ENCODE data around the gene DCTN3. TPM values are rescaled to one million over a fixed set of nuclear protein-coding genes. Genes with fewer than 3 reads are reported as not detected.
A peak's percentile ranks its signal among the peaks of the same experiment; 100 is the strongest.

Gene DCTN3
- total RNA-seq, 3 donors from 2014 or later (not counting 1 experiment from before 2014, with no cell fraction given): 135 to 171 (median 147) TPM

DNA sequence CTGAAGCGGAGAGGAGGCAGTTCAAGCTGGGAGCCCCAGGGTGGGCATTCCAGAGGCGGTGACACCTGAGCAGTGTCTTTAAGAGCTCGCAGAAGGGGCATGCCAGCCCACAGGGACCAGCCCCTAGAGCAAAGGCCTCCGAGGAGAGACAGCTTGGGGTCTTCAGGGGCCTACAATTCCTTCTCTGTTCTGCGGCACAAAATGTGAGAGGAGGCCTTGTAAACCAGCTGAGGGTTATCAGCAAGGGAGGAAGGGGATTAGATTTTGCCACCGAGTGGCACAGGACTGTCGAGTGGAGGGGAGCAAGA, 17.8 kb upstream of the DCTN3 start:
- H3K27me3 ChIP-seq (ENCODE audit: control insufficient read depth, insufficient read depth, low read length): no peaks in the 10 kb centered on the region
- ATAC-seq: no peak
- H3K27ac Mint-ChIP-seq: peak overlapping the region; percentile 95 to 98
- H3K4me1 Mint-ChIP-seq: peaks cover 17 to 38% of the 10 kb centered on the region in 2 donors
- H3K36me3 ChIP-seq (ENCODE audit: control insufficient read depth, insufficient read depth, low read length): peaks cover 5% of the 10 kb centered on the region
- H3K9me3 ChIP-seq (ENCODE audit: control insufficient read depth, insufficient read depth, low read length): no peaks in the 10 kb centered on the region
- 23% methylated on average over 7 of the region's 7 CpGs for WGBS (ENCODE audit: insufficient coverage)
- no peaks in the 10 kb centered on the region for H3K9me3 Mint-ChIP-seq
- intact Hi-C loops (cut with micrococcal nuclease): loop anchor here (5.0 kb wide), 1 partner anchor 36 kb away; no protein-coding TSS in a partner anchor
- TF ChIP-seq, protein P1, sequence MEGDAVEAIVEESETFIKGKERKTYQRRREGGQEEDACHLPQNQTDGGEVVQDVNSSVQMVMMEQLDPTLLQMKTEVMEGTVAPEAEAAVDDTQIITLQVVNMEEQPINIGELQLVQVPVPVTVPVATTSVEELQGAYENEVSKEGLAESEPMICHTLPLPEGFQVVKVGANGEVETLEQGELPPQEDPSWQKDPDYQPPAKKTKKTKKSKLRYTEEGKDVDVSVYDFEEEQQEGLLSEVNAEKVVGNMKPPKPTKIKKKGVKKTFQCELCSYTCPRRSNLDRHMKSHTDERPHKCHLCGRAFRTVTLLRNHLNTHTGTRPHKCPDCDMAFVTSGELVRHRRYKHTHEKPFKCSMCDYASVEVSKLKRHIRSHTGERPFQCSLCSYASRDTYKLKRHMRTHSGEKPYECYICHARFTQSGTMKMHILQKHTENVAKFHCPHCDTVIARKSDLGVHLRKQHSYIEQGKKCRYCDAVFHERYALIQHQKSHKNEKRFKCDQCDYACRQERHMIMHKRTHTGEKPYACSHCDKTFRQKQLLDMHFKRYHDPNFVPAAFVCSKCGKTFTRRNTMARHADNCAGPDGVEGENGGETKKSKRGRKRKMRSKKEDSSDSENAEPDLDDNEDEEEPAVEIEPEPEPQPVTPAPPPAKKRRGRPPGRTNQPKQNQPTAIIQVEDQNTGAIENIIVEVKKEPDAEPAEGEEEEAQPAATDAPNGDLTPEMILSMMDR (IDR thresholded peaks at IDR 0.05): no peak
- DNase-seq: no peak
- peak overlapping the region; percentile 92 for H3K4me3 Mint-ChIP-seq
- no peaks in the 10 kb centered on the region for H3K36me3 Mint-ChIP-seq
- peak overlapping the region; percentile 80 for H3K4me3 ChIP-seq (ENCODE audit: low read length)
- H3K4me1 ChIP-seq (ENCODE audit: control insufficient read depth, insufficient read depth, low read length): peaks cover 30% of the 10 kb centered on the region
- no peaks in the 10 kb centered on the region for H3K27me3 Mint-ChIP-seq (ENCODE audit: low read depth in 2 of 2)
- peak overlapping the region; percentile 91 for H3K27ac ChIP-seq (ENCODE audit: low read length)

DNA sequence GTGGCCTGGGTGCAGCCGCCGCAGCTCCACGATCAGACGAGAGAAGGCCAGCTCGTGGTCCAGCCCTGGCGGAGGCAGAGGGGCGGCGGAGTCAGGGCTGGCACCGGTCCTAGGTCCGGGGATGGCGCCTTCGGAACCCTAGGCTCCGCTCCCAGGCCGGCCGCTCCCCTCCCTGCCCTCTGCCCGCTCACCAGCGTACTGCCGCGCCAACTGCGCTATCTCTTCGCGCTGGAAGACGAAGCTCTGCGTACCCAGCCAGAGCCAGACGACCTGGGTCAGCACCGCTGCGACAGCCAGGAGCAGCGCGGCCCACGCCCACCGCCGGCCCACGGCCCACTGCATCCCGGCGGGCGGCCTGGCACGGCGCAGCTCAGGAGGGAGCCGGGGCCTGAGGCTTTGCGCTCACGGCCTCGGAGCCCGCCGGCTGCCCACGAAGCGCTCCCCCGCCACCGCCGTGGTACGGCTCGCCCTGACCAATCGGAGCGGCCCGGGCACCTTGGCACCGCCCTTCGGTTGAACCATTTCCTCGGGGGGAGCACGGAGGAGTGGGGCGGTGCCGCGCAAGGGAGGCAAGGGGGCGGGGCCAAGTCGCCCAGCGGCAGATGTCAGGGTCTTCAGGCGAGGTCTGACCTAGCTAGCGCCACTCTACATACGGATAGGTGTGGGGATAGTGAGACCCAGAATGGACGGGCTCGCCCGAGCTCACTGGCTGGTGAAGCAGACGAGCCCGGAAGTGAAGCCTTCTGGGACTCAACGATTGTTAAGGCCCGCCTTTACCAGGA, 17.3 kb upstream of the DCTN3 start, which contains the start of gene SIGMAR1:
TSS of gene SIGMAR1 (minus strand) at position 432 of the 782 bp plus-strand sequence. CDS start at position 342, 90 bp downstream.
- Mint-ChIP-seq H3K36me3 (no peaks in the 10 kb centered on the region), H3K4me1 (peaks cover 17 to 38% of the 10 kb centered on the region in 2 donors), H3K9me3 (no peaks in the 10 kb centered on the region), H3K27me3 (ENCODE audit: low read depth in 2 of 2) (no peaks in the 10 kb centered on the region), H3K27ac (peak within 1 kb of the TSS; percentile 95 to 98), H3K4me3 (peak within 1 kb of the TSS; percentile 92)
- TF ChIP-seq, protein P1 (IDR thresholded peaks at IDR 0.05): no peak
- Histone ChIP-seq H3K27me3 (ENCODE audit: control insufficient read depth, insufficient read depth, low read length) (no peaks in the 10 kb centered on the region), H3K4me3 (ENCODE audit: low read length) (peak within 1 kb of the TSS; percentile 82), H3K27ac (ENCODE audit: low read length) (peak within 1 kb of the TSS; percentile 91), H3K36me3 (ENCODE audit: control insufficient read depth, insufficient read depth, low read length) (peaks cover 5% of the 10 kb centered on the region), H3K4me1 (ENCODE audit: control insufficient read depth, insufficient read depth, low read length) (peaks cover 30% of the 10 kb centered on the region), H3K9me3 (ENCODE audit: control insufficient read depth, insufficient read depth, low read length) (no peaks in the 10 kb centered on the region)
- intact Hi-C loops (cut with micrococcal nuclease): loop anchor here (1.0 to 5.0 kb wide), 3 partner anchors 9 to 35 kb away; partner anchors contain the start of gene GALT
- ATAC-seq: peak; percentile 94 to 98 (median 95)
- WGBS (ENCODE audit: insufficient coverage): under 1% methylated on average over 73 of the region's 74 CpGs
- DNase-seq: peak; percentile 95 to 96

DNA sequence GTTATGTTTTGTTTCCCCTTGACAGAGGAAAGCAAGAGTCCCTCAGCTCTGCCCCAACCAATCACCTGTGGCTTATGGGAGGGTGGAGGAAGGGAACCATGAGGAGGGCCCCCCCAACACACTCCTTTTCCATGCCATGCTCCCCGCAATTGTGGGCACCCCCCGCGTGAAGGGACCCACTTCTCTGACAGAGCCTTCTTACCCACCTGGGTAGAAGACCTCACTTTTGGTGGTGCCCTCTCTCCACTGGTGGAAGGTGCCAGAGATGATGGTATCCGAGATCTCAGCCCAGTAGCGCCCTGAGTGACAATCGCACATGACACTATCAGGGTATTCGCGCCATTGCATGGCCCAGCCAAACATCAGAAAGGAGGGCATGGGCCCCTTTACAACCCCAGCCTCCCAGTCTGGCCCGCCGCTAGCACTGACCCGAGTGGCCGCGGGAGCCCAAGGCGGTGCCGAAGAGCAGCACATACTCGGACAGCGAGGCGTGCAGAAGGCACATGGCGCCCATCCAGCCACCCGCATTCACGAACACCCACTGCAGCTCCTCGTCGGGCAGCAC, 16.6 kb upstream of the DCTN3 start:
- 11% methylated on average over 23 of the region's 23 CpGs for WGBS (ENCODE audit: insufficient coverage)
- Histone ChIP-seq H3K27ac (ENCODE audit: low read length) (peak overlapping the region; percentile 70), H3K36me3 (ENCODE audit: control insufficient read depth, insufficient read depth, low read length) (peaks cover 5% of the 10 kb centered on the region), H3K27me3 (ENCODE audit: control insufficient read depth, insufficient read depth, low read length) (no peaks in the 10 kb centered on the region), H3K4me1 (ENCODE audit: control insufficient read depth, insufficient read depth, low read length) (peaks cover 30% of the 10 kb centered on the region), H3K9me3 (ENCODE audit: control insufficient read depth, insufficient read depth, low read length) (no peaks in the 10 kb centered on the region), H3K4me3 (ENCODE audit: low read length) (peak overlapping the region; percentile 82)
- Mint-ChIP-seq H3K27me3 (ENCODE audit: low read depth in 2 of 2) (no peaks in the 10 kb centered on the region), H3K36me3 (no peaks in the 10 kb centered on the region), H3K27ac (peak overlapping the region; percentile 95 to 98), H3K9me3 (no peaks in the 10 kb centered on the region), H3K4me1 (peaks cover 17 to 38% of the 10 kb centered on the region in 2 donors), H3K4me3 (peak overlapping the region; percentile 80)
- intact Hi-C loops (cut with micrococcal nuclease): loop anchor here (1.0 to 5.0 kb wide), 3 partner anchors 9 to 35 kb away; partner anchors contain the start of gene GALT
- ATAC-seq: no peak
- no peak for DNase-seq
- TF ChIP-seq, protein P1 (IDR thresholded peaks at IDR 0.05): no peak

Data from natural killer cell (primary cell).